HepG2 (cell line): ENCODE measurements around the gene PLXND1. TPM values are rescaled to one million over a fixed set of nuclear protein-coding genes. Genes with fewer than 3 reads are reported as not detected.
A peak's percentile ranks its signal among the peaks of the same experiment; 100 is the strongest.

Experiments used
- ATAC-seq: fragments of 200-7000 bp; cut with Tn5 transposase; 3 replicates; pipeline ENCODE4 v1.9.1; 2020; ENCODE audit warnings: mild to moderate bottlenecking, moderate library complexity
- BruUV-seq: library from RNA; stranded (reverse); fragments of 400-500 nt; replicated peaks from 2 replicates; lab custom pipeline; 2021; lab: Mats Ljungman, UMichigan
- CTCF ChIA-PET: fragments of 300-600 bp; formaldehyde crosslinking; extraction: SDS; loops from one replicate; lab custom pipeline; 2021; ENCODE audit warnings: low total read pairs, inconsistent platforms, low intra/inter-chr PET ratio; lab: Yijun Ruan, JAX
- POLR2A ChIA-PET: fragments of 350-600 bp; sonication (Branson Sonifier 250); formaldehyde crosslinking; loops from one replicate; lab custom pipeline; 2020; ENCODE audit warnings: antibody characterized with exemption, inconsistent platforms; lab: Yijun Ruan, JAX
- DNase-seq: peaks from one replicate; pipeline ENCODE4 v3.0.0-alpha.2; 2015; ENCODE audit warnings: low spot score
- FAIRE-seq: peaks from 3 replicates; lab custom pipeline; 2011; peaks lifted over from hg19 to GRCh38; lab: Jason Lieb, UNC
- H2AFZ ChIP-seq: one replicate; pipeline ENCODE4 v1.6.1; 2011; ENCODE audit warnings: low read length, inconsistent platforms
- H3K27ac ChIP-seq: fragments of 300-600 bp; 3 replicates; pipeline ENCODE4 v1.8.0; 2011; ENCODE audit warnings: mixed run types, mild to moderate bottlenecking, mixed read lengths, low read length, inconsistent platforms; ENCODE audit not compliant: insufficient read depth; ENCODE audit errors: extremely low read length
- H3K27me3 ChIP-seq, 2 experiments: fragments of 200-600 bp in 1 of 2; 2 replicates in 1 of 2; 3 replicates in 1 of 2; pipeline versions ENCODE4 v1.6.0 to v1.8.0; 2011; ENCODE audit warnings: low read length in 2 of 2, mild to moderate bottlenecking in 2 of 2, moderate library complexity in 2 of 2, inconsistent platforms in 1 of 2; ENCODE audit not compliant: insufficient read depth in 2 of 2, control insufficient read depth in 1 of 2
- H3K36me3 ChIP-seq, 2 experiments: fragments of 200-600 bp in 1 of 2; replicated peaks in 1 of 2; 2 replicates in 1 of 2; 3 replicates in 1 of 2; pipeline versions ENCODE4 v1.5.1 to v1.8.0; 2011; ENCODE audit warnings: low read length in 2 of 2, inconsistent platforms in 1 of 2; ENCODE audit not compliant: insufficient read depth in 2 of 2, control insufficient read depth in 1 of 2
- H3K4me1 ChIP-seq: 2 replicates; pipeline ENCODE4 v1.5.1; 2012; ENCODE audit warnings: low read length, inconsistent platforms; ENCODE audit not compliant: insufficient read depth
- H3K4me2 ChIP-seq: 2 replicates; pipeline ENCODE4 v1.6.0; 2011; ENCODE audit warnings: low read depth, low read length, inconsistent platforms
- H3K4me3 ChIP-seq, 3 experiments: fragments of 200-600 bp in 1 of 3; sonication (generic), shearing (Covaris generic) in 1 of 3; replicated peaks in 1 of 3; 2 replicates each; pipeline ENCODE4 v1.5.1; 2011 to 2016; ENCODE audit warnings: low read length in 3 of 3, inconsistent platforms in 2 of 3, low read depth in 2 of 3, mild to moderate bottlenecking in 2 of 3, control low read depth in 1 of 3, mixed read lengths in 1 of 3; ENCODE audit not compliant: insufficient read depth in 1 of 3
- H3K79me2 ChIP-seq: one replicate; pipeline ENCODE4 v1.6.1; 2011; ENCODE audit warnings: low read length, inconsistent platforms; ENCODE audit not compliant: insufficient read depth
- H3K9ac ChIP-seq: 2 replicates; pipeline ENCODE4 v1.6.0; 2011; ENCODE audit warnings: mild to moderate bottlenecking, low read depth, low read length, inconsistent platforms; ENCODE audit not compliant: insufficient read depth
- H3K9me3 ChIP-seq: 2 replicates; pipeline ENCODE4 v1.5.1; 2012; ENCODE audit warnings: mild to moderate bottlenecking, low read length
- H4K20me1 ChIP-seq: 2 replicates; pipeline ENCODE4 v1.6.0; 2011; ENCODE audit warnings: inconsistent platforms, mild to moderate bottlenecking, low read length, moderate library complexity; ENCODE audit not compliant: insufficient read depth
- AGO2 ChIP-seq: fragments of 200-400 bp; formaldehyde crosslinking; optimal IDR thresholded peaks from 2 replicates; pipeline ENCODE3; 2017; ENCODE audit warnings: mild to moderate bottlenecking, low read depth, low read length, moderate library complexity
- DPF2 ChIP-seq: sonication (generic); formaldehyde crosslinking; IDR thresholded peaks from 2 replicates; pipeline ENCODE4 v1.4.0; 2020; ENCODE audit warnings: mild to moderate bottlenecking, low read depth, missing genetic modification reagents, borderline replicate concordance
- PRDM15 ChIP-seq: sonication (generic); formaldehyde crosslinking; IDR thresholded peaks from 2 replicates; pipeline ENCODE4 v1.4.0; 2020; ENCODE audit warnings: missing genetic modification reagents
- RBM22 ChIP-seq: fragments of 200-400 bp; formaldehyde crosslinking; optimal IDR thresholded peaks from 2 replicates; pipeline ENCODE3; 2017; ENCODE audit warnings: mild to moderate bottlenecking, low read length, moderate library complexity
- ZNF792 ChIP-seq: IDR thresholded peaks from 2 replicates; pipeline ENCODE4 v1.6.1; 2016
- WGBS: methylation state at CpG from one replicate; pipeline ENCODE4 v1.1.6; 2017; ENCODE audit warnings: low lambda C conversion rate; 5-methylcytosine and 5-hydroxymethylcytosine counted together
- in situ Hi-C: cut with HindIII; loops from 2 replicates; pipeline ENCODE4 v1.10.0; 2017; ENCODE audit warnings: low pct_unique_long_range_greater_than_20kb; ENCODE audit not compliant: extremely low pct_ligation_motif_present
- intact Hi-C: fragments of 100-400 bp; cut with micrococcal nuclease; formaldehyde crosslinking; loops from one replicate; pipeline ENCODE4 v1.10.0; 2022; ENCODE audit not compliant: unreplicated experiment
- polyA plus RNA-seq, 8 experiments: library from polyadenylated mRNA; depleted of rRNA in 3 of 8; stranded (reverse) in 7 of 8; unstranded in 1 of 8; fragments of >200 nt; fragmentation: Illumina TruSeq in 4 of 8; extraction: Trizol in 4 of 8; gene quantifications; 2 replicates each; pipeline versions ENCODE4 v1.2.1 to v1.2.3, GENCODE V29; 2011 to 2016; ENCODE audit warnings: low read depth in 4 of 8, missing spikeins in 1 of 8, mixed read lengths in 1 of 8; ENCODE audit not compliant: insufficient read depth in 1 of 8
- total RNA-seq, 5 experiments: library from RNA; depleted of rRNA; stranded (reverse); fragments of >200 nt; fragmentation: Illumina TruSeq; extraction: Trizol; gene quantifications; 2 replicates each; pipeline ENCODE4 v1.2.3, GENCODE V29; 2016; ENCODE audit warnings: low read depth in 1 of 5

The PLXND1 gene
- total and polyA plus RNA-seq, 2 of the 13 experiments (the other 11 are each of a cell fraction or from before 2014, with no cell fraction given) = 15.9 to 42.0 TPM

- H3K9ac ChIP-seq = 0 out of 2 replicates have a peak overlapping the region, but pooled peaks have one; percentile 23
- TF ChIP-seq RBM22 (no peak), DPF2 (CRISPR knock-in tag) (no peak), AGO2 (no peak), ZNF792 (CRISPR knock-in tag) (no peak), PRDM15 (CRISPR knock-in tag) (no peak)
- TF ChIP-seq, all 625 proteins: peak for 0
- H3K4me3 ChIP-seq = no peak overlapping the region
- WGBS = 92% methylated on average over 22 of the region's 26 CpGs
- DNase-seq = no peak
- ChIA-PET CTCF (no interaction called here), POLR2A (interaction anchor here (0.8 to 5.1 kb wide), 4 partner anchors 16 to 276 kb away, joined by 3 to 20 read pairs (median 10); a partner anchor contains a TSS)
- no peaks in the 10 kb centered on the region for H3K9me3 ChIP-seq
- H3K27me3 ChIP-seq = no peaks in the 10 kb centered on the region
- ATAC-seq = no peak
- H4K20me1 ChIP-seq = no peaks in the 10 kb centered on the region
- H3K4me1 ChIP-seq = peaks cover 69% of the 10 kb centered on the region
- H3K36me3 ChIP-seq = peaks cover 9 to 15% of the 10 kb centered on the region in 2 experiments
- H3K27ac ChIP-seq = peak overlapping the region; percentile 94
- no peak for FAIRE-seq
- no TSS peak for BruUV-seq
- H3K4me2 ChIP-seq = no peak overlapping the region; the same call in 1 of the 2 replicates
- in situ Hi-C loops = no loop called here
- peaks cover 49% of the 10 kb centered on the region for H3K79me2 ChIP-seq
- intact Hi-C loops = no loop called here
- H2AFZ ChIP-seq = no peak overlapping the region
Measured at GRCh38 chr3:129592381-129593131, 13.9 kb downstream of the PLXND1 start.
